Measurements from ENCODE around the gene PAK6.

The PAK6 gene

GRCh38 chr15:40306371-40306770 lies 67.5 kb downstream of the PAK6 start:
- H3K36me3 ChIP-seq (ENCODE audit: control insufficient read depth, insufficient read depth, low read length), result no peaks in the 10 kb centered on the region
- peaks cover 44% of the 10 kb centered on the region for H3K4me1 ChIP-seq (ENCODE audit: control insufficient read depth, insufficient read depth, low read length)
- no peaks in the 10 kb centered on the region for H3K9me3 ChIP-seq (ENCODE audit: control insufficient read depth, insufficient read depth, low read depth, low read length)
- no peak overlapping the region for H3K4me3 ChIP-seq (ENCODE audit: low read depth, low read length)
- H3K9ac ChIP-seq (ENCODE audit: low read length), result no peak overlapping the region
- peaks cover 9% of the 10 kb centered on the region; the same call in 1 of the 2 replicates for H3K27me3 ChIP-seq (ENCODE audit: control insufficient read depth, insufficient read depth, low read length)
- no peak overlapping the region for H3K27ac ChIP-seq (ENCODE audit: low read depth, low read length)

- Histone ChIP-seq H3K36me3 (ENCODE audit: control insufficient read depth, insufficient read depth, low read length) (no peaks in the 10 kb centered on the region), H3K4me3 (ENCODE audit: low read depth, low read length) (no peak overlapping the region), H3K9me3 (ENCODE audit: control insufficient read depth, insufficient read depth, low read depth, low read length) (no peaks in the 10 kb centered on the region), H3K27me3 (ENCODE audit: control insufficient read depth, insufficient read depth, low read length) (peaks cover 11% of the 10 kb centered on the region; the same call in 1 of the 2 replicates), H3K9ac (ENCODE audit: low read length) (no peak overlapping the region), H3K4me1 (ENCODE audit: control insufficient read depth, insufficient read depth, low read length) (peaks cover 39% of the 10 kb centered on the region), H3K27ac (ENCODE audit: low read depth, low read length) (no peak overlapping the region)
Observed at GRCh38 chr15:40306908-40307307, 68.0 kb downstream of the PAK6 start.

GRCh38 chr15:40307421-40308211 lies 68.8 kb downstream of the PAK6 start, which contains the start of gene PLCB2:
Gene PLCB2 (minus strand): TSS chr15:40307935. CDS start chr15:40307672, 263 bp downstream.
- Histone ChIP-seq H3K9me3 (ENCODE audit: control insufficient read depth, insufficient read depth, low read depth, low read length) (no peaks in the 10 kb centered on the region), H3K27me3 (ENCODE audit: control insufficient read depth, insufficient read depth, low read length) (peaks cover 16% of the 10 kb centered on the region; the same call in 1 of the 2 replicates), H3K36me3 (ENCODE audit: control insufficient read depth, insufficient read depth, low read length) (no peaks in the 10 kb centered on the region), H3K27ac (ENCODE audit: low read depth, low read length) (no peak within 1 kb of the TSS), H3K9ac (ENCODE audit: low read length) (no peak within 1 kb of the TSS), H3K4me1 (ENCODE audit: control insufficient read depth, insufficient read depth, low read length) (peaks cover 34% of the 10 kb centered on the region), H3K4me3 (ENCODE audit: low read depth, low read length) (peak within 1 kb of the TSS; percentile 42; the same call in 1 of the 2 replicates)

GRCh38 chr15:40309344-40309862 lies 70.5 kb downstream of the PAK6 start:
- Histone ChIP-seq H3K36me3 (ENCODE audit: control insufficient read depth, insufficient read depth, low read length) (no peaks in the 10 kb centered on the region), H3K9ac (ENCODE audit: low read length) (no peak overlapping the region), H3K4me3 (ENCODE audit: low read depth, low read length) (no peak overlapping the region), H3K27ac (ENCODE audit: low read depth, low read length) (no peak overlapping the region), H3K9me3 (ENCODE audit: control insufficient read depth, insufficient read depth, low read depth, low read length) (no peaks in the 10 kb centered on the region), H3K27me3 (ENCODE audit: control insufficient read depth, insufficient read depth, low read length) (peaks cover 16% of the 10 kb centered on the region; the same call in 1 of the 2 replicates), H3K4me1 (ENCODE audit: control insufficient read depth, insufficient read depth, low read length) (peaks cover 41% of the 10 kb centered on the region)

GRCh38 chr15:40310001-40310959 lies 71.4 kb downstream of the PAK6 start:
- no peak overlapping the region for H3K4me3 ChIP-seq (ENCODE audit: low read depth, low read length)
- no peak overlapping the region for H3K9ac ChIP-seq (ENCODE audit: low read length)
- H3K27me3 ChIP-seq (ENCODE audit: control insufficient read depth, insufficient read depth, low read length), result peaks cover 16% of the 10 kb centered on the region; the same call in 1 of the 2 replicates
- H3K27ac ChIP-seq (ENCODE audit: low read depth, low read length), result no peak overlapping the region
- no peaks in the 10 kb centered on the region for H3K9me3 ChIP-seq (ENCODE audit: control insufficient read depth, insufficient read depth, low read depth, low read length)
- H3K36me3 ChIP-seq (ENCODE audit: control insufficient read depth, insufficient read depth, low read length), result no peaks in the 10 kb centered on the region
- peaks cover 41% of the 10 kb centered on the region for H3K4me1 ChIP-seq (ENCODE audit: control insufficient read depth, insufficient read depth, low read length)

GRCh38 chr15:40310993-40311392 lies 72.1 kb downstream of the PAK6 start:
- Histone ChIP-seq H3K9ac (ENCODE audit: low read length) (no peak overlapping the region), H3K27me3 (ENCODE audit: control insufficient read depth, insufficient read depth, low read length) (peaks cover 16% of the 10 kb centered on the region; the same call in 1 of the 2 replicates), H3K36me3 (ENCODE audit: control insufficient read depth, insufficient read depth, low read length) (no peaks in the 10 kb centered on the region), H3K4me1 (ENCODE audit: control insufficient read depth, insufficient read depth, low read length) (peaks cover 41% of the 10 kb centered on the region), H3K9me3 (ENCODE audit: control insufficient read depth, insufficient read depth, low read depth, low read length) (no peaks in the 10 kb centered on the region), H3K4me3 (ENCODE audit: low read depth, low read length) (no peak overlapping the region), H3K27ac (ENCODE audit: low read depth, low read length) (no peak overlapping the region)

GRCh38 chr15:40312370-40313158 lies 73.7 kb downstream of the PAK6 start:
- H3K4me1 ChIP-seq (ENCODE audit: control insufficient read depth, insufficient read depth, low read length), result peaks cover 28% of the 10 kb centered on the region
- peaks cover 16% of the 10 kb centered on the region; the same call in 1 of the 2 replicates for H3K27me3 ChIP-seq (ENCODE audit: control insufficient read depth, insufficient read depth, low read length)
- no peak overlapping the region for H3K27ac ChIP-seq (ENCODE audit: low read depth, low read length)
- no peak overlapping the region for H3K9ac ChIP-seq (ENCODE audit: low read length)
- H3K4me3 ChIP-seq (ENCODE audit: low read depth, low read length), result no peak overlapping the region
- no peaks in the 10 kb centered on the region for H3K9me3 ChIP-seq (ENCODE audit: control insufficient read depth, insufficient read depth, low read depth, low read length)
- no peaks in the 10 kb centered on the region for H3K36me3 ChIP-seq (ENCODE audit: control insufficient read depth, insufficient read depth, low read length)

GRCh38 chr15:40313531-40314398 lies 74.9 kb downstream of the PAK6 start:
- H3K27ac ChIP-seq (ENCODE audit: low read depth, low read length), result no peak overlapping the region
- H3K36me3 ChIP-seq (ENCODE audit: control insufficient read depth, insufficient read depth, low read length), result no peaks in the 10 kb centered on the region

GRCh38 chr15:40314723-40315276 lies 75.9 kb downstream of the PAK6 start:
- Histone ChIP-seq H3K27me3 (ENCODE audit: control insufficient read depth, insufficient read depth, low read length) (peaks cover 16% of the 10 kb centered on the region; the same call in 1 of the 2 replicates), H3K4me1 (ENCODE audit: control insufficient read depth, insufficient read depth, low read length) (peaks cover 8% of the 10 kb centered on the region), H3K36me3 (ENCODE audit: control insufficient read depth, insufficient read depth, low read length) (no peaks in the 10 kb centered on the region), H3K9ac (ENCODE audit: low read length) (no peak overlapping the region), H3K27ac (ENCODE audit: low read depth, low read length) (no peak overlapping the region), H3K9me3 (ENCODE audit: control insufficient read depth, insufficient read depth, low read depth, low read length) (no peaks in the 10 kb centered on the region), H3K4me3 (ENCODE audit: low read depth, low read length) (no peak overlapping the region)

More at GRCh38 chr15:40313531-40314398, 74.9 kb downstream of the PAK6 start:
- Histone ChIP-seq H3K9ac (ENCODE audit: low read length) (no peak overlapping the region), H3K4me3 (ENCODE audit: low read depth, low read length) (no peak overlapping the region), H3K4me1 (ENCODE audit: control insufficient read depth, insufficient read depth, low read length) (peaks cover 19% of the 10 kb centered on the region), H3K27me3 (ENCODE audit: control insufficient read depth, insufficient read depth, low read length) (peaks cover 16% of the 10 kb centered on the region; the same call in 1 of the 2 replicates), H3K9me3 (ENCODE audit: control insufficient read depth, insufficient read depth, low read depth, low read length) (no peaks in the 10 kb centered on the region)

All from HUES6 (cell line).